ENCODE measurements around the gene PRKAG3. TPM values are rescaled to one million over a fixed set of nuclear protein-coding genes. Genes with fewer than 3 reads are reported as not detected.

The PRKAG3 gene
- total and polyA plus RNA-seq, 4 donors: 0.08 TPM; not detected in 3

GRCh38 chr2:218811382-218811781 is 20.2 kb downstream of the PRKAG3 start:
- 87% methylated on average over 4 of the region's 4 CpGs for WGBS

DNA sequence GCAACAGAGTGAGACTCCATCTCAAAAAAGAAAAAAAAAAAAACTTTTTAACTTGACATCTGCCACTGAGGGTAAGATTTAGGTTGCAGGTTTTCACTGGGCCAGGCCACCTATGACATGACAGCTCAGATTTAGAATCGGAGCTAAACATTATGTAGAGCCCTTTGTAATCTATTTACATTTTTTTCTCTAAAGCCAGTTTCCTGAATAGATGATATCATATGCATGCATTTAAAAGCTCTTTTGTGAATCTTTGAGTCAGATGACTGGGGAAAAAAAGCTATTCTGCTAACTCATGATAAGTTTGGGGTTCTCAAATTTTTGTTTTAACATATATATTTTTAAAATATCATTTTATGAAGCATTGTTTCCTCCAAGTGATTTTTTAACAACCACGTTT is 21.3 kb downstream of the PRKAG3 start:
- peaks cover 10 to 41% (median 32%) of the 10 kb centered on the region in 4 donors for H3K36me3 ChIP-seq (ENCODE audit: control insufficient read depth in 4 of 4, insufficient read depth in 3 of 4, low read depth in 1 of 4, low read length in 3 of 4)
- H3K9ac ChIP-seq (ENCODE audit: low read depth in 1 of 2, low read length in 2 of 2): no peak overlapping the region
- H3K4me1 ChIP-seq (ENCODE audit: control insufficient read depth in 4 of 4, insufficient read depth in 4 of 4, low read length in 3 of 4): peaks cover 0 to 6% (median 4%) of the 10 kb centered on the region in 4 donors
- WGBS: 78% methylated on average over 2 of the region's 2 CpGs
- H3K27me3 ChIP-seq (ENCODE audit: control insufficient read depth in 4 of 4, insufficient read depth in 4 of 4, low read length in 3 of 4): no peaks in the 10 kb centered on the region
- H3K9me3 ChIP-seq (ENCODE audit: control insufficient read depth in 4 of 4, low read length in 3 of 4): no peaks in the 10 kb centered on the region
- no peak overlapping the region for H3K27ac ChIP-seq (ENCODE audit: low read depth in 1 of 2, low read length in 2 of 2)
- H3K4me3 ChIP-seq (ENCODE audit: low read depth in 1 of 3, low read length in 3 of 3): no peak overlapping the region
- TF ChIP-seq FOXA1 (IDR thresholded peaks at IDR 0.05): no peak
- TF ChIP-seq EGR1 (IDR thresholded peaks at IDR 0.05; ENCODE audit: low read depth in 2 of 2): no peak
- TF ChIP-seq, protein P1, sequence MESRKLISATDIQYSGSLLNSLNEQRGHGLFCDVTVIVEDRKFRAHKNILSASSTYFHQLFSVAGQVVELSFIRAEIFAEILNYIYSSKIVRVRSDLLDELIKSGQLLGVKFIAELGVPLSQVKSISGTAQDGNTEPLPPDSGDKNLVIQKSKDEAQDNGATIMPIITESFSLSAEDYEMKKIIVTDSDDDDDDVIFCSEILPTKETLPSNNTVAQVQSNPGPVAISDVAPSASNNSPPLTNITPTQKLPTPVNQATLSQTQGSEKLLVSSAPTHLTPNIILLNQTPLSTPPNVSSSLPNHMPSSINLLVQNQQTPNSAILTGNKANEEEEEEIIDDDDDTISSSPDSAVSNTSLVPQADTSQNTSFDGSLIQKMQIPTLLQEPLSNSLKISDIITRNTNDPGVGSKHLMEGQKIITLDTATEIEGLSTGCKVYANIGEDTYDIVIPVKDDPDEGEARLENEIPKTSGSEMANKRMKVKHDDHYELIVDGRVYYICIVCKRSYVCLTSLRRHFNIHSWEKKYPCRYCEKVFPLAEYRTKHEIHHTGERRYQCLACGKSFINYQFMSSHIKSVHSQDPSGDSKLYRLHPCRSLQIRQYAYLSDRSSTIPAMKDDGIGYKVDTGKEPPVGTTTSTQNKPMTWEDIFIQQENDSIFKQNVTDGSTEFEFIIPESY (IDR thresholded peaks at IDR 0.05): no peak
- no peak for DNase-seq (ENCODE audit: low spot score)

More at GRCh38 chr2:218811382-218811781, 20.2 kb downstream of the PRKAG3 start:
- Histone ChIP-seq H3K9ac (ENCODE audit: low read depth in 1 of 2, low read length in 2 of 2) (no peak overlapping the region), H3K27me3 (ENCODE audit: control insufficient read depth in 4 of 4, insufficient read depth in 4 of 4, low read length in 3 of 4) (no peaks in the 10 kb centered on the region), H3K4me1 (ENCODE audit: control insufficient read depth in 4 of 4, insufficient read depth in 4 of 4, low read length in 3 of 4) (peaks cover 0 to 3% (median 3%) of the 10 kb centered on the region in 4 donors), H3K9me3 (ENCODE audit: control insufficient read depth in 4 of 4, low read length in 3 of 4) (no peaks in the 10 kb centered on the region), H3K4me3 (ENCODE audit: low read depth in 1 of 3, low read length in 3 of 3) (no peak overlapping the region), H3K27ac (ENCODE audit: low read depth in 1 of 2, low read length in 2 of 2) (no peak overlapping the region), H3K36me3 (ENCODE audit: control insufficient read depth in 4 of 4, insufficient read depth in 3 of 4, low read depth in 1 of 4, low read length in 3 of 4) (peaks cover 10 to 50% (median 39%) of the 10 kb centered on the region in 4 donors)
- TF ChIP-seq HNF4G (IDR thresholded peaks at IDR 0.05): no peak
- no peak for TF ChIP-seq FOXA1 (IDR thresholded peaks at IDR 0.05)
- TF ChIP-seq NR2F2 (IDR thresholded peaks at IDR 0.05): no peak
- TF ChIP-seq, protein P2, sequence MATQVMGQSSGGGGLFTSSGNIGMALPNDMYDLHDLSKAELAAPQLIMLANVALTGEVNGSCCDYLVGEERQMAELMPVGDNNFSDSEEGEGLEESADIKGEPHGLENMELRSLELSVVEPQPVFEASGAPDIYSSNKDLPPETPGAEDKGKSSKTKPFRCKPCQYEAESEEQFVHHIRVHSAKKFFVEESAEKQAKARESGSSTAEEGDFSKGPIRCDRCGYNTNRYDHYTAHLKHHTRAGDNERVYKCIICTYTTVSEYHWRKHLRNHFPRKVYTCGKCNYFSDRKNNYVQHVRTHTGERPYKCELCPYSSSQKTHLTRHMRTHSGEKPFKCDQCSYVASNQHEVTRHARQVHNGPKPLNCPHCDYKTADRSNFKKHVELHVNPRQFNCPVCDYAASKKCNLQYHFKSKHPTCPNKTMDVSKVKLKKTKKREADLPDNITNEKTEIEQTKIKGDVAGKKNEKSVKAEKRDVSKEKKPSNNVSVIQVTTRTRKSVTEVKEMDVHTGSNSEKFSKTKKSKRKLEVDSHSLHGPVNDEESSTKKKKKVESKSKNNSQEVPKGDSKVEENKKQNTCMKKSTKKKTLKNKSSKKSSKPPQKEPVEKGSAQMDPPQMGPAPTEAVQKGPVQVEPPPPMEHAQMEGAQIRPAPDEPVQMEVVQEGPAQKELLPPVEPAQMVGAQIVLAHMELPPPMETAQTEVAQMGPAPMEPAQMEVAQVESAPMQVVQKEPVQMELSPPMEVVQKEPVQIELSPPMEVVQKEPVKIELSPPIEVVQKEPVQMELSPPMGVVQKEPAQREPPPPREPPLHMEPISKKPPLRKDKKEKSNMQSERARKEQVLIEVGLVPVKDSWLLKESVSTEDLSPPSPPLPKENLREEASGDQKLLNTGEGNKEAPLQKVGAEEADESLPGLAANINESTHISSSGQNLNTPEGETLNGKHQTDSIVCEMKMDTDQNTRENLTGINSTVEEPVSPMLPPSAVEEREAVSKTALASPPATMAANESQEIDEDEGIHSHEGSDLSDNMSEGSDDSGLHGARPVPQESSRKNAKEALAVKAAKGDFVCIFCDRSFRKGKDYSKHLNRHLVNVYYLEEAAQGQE (IDR thresholded peaks at IDR 0.05): no peak
- no peak for TF ChIP-seq GABPA (IDR thresholded peaks at IDR 0.05 in 1 of 2, conservative IDR thresholded peaks at IDR 0.05 in 1 of 2)
- TF ChIP-seq, protein P1 (IDR thresholded peaks at IDR 0.05): no peak
- no peak for TF ChIP-seq EGR1 (IDR thresholded peaks at IDR 0.05; ENCODE audit: low read depth in 2 of 2)
- no peak for TF ChIP-seq CTCF (IDR thresholded peaks at IDR 0.05; ENCODE audit: low read depth, low read length, missing input control)
- no peak for DNase-seq (ENCODE audit: low spot score)
